Ecto neural progenitor cell (in vitro differentiated cells): ENCODE results near the gene TMEM106C.

ENCODE experiments used
- DNase-seq: peaks from one replicate; pipeline ENCODE4 v3.0.0-alpha.2; 2018; ENCODE audit warnings: low spot score

Gene TMEM106C

GRCh38 chr12:48016373-48017020, 53.1 kb downstream of the TMEM106C start:
- no peak for DNase-seq

GRCh38 chr12:48017496-48017895, 54.1 kb downstream of the TMEM106C start:
- DNase-seq, result no peak

- DNase-seq, result no peak
Observed at GRCh38 chr12:48017921-48018617, 54.7 kb downstream of the TMEM106C start.
